CD4-positive, alpha-beta T cell treated with Interferon alpha-2 for 1 hour (primary cell): ENCODE measurements around the gene NDC80.
A peak's percentile ranks its signal among the peaks of the same experiment; 100 is the strongest.
"Not testable (repeated sequence)": the region's sequence is repeated elsewhere in the genome, so short reads cannot be mapped to it uniquely, and the experiment has no call there.

ENCODE experiments used
- DNase-seq, 2 donors: peaks; one replicate each; pipeline ENCODE4 v3.0.0-alpha.2; 2020 to 2022

NDC80 gene

GRCh38 chr18:2629003-2629402, 57.6 kb downstream of the NDC80 start:
- no peak for DNase-seq

- DNase-seq: peak in 1 of 2 donors; percentile 9
These were observed 64.2 kb downstream of the NDC80 start for GRCh38 chr18:2635586-2635985.

DNA sequence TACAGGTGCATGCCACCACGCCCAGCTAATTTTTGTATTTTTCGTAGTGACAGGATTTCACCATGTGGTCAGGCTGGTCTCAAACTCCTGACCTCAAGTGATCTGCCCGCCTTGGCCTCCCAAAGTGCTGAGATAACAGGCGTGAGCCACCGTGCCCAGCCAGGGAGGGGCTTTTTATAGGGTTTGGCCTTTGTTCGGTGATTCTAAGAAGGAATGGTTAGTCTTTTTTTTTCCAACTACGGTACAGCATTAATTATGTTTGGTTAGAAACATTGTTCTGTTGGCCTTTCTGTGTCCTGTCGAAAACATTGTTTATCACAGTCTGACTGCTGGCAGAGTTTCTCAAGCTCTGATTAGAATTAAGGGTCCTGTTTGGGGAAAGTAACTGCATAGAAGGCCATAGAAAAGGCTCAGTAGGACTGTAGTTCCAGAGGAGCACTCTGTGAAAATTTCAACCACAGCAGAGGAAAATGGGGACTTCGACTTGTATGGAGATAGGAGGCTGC, 64.8 kb downstream of the NDC80 start:
- no peak for DNase-seq

DNA sequence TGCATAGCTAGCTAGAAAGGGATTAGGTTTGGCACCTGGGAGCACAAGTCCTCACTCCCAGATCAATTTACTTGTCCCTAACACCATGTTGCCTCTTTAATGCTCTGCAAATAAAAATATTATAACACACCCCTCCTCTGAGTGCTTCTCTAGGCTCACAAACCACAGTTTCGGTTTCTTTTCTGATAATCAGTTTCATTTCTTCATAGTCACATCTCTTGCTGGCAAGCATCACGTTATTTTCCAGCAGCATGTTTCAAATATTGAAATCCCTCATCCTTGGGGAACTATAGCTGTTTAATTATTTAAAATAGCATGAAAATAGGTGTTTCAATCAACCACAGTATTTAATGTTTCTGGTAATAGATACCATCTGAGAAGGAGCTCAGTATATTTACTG, 70.3 kb downstream of the NDC80 start:
- peak; percentile 68 to 94 for DNase-seq

- peak in 1 of 2 donors; percentile 39 for DNase-seq
These were observed 71.4 kb downstream of the NDC80 start for GRCh38 chr18:2642771-2643170.

- DNase-seq: peak in 1 of 2 donors; percentile 58
These were observed 73.2 kb downstream of the NDC80 start for GRCh38 chr18:2644535-2644934.

- no peak for DNase-seq
These were observed 80.6 kb downstream of the NDC80 start for GRCh38 chr18:2651981-2652380.

DNA sequence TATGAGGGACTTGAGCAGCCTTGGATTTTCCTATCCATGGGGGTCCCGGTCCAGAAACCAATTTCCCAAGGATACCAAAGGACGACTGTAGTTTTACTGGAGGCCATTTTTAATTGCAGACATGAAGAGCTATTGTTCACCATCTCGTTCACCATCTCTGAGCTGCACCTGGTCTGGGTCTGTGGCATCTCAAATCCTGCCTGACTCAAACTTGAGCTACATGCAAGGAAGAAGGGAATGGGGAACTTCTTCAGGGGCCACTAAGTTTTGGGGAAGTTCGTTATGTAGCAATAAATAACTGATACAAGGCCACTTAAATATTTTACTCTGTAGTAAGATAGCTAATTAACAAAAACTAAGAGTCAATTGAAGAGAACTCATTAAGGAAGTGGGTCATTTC, 82.1 kb downstream of the NDC80 start:
- DNase-seq: peak in 1 of 2 donors; percentile 23

GRCh38 chr18:2654169-2654927, 83.0 kb downstream of the NDC80 start:
- DNase-seq: no peak

- peak; percentile 90 to 92 for DNase-seq
These were observed 83.5 kb downstream of the NDC80 start for GRCh38 chr18:2654928-2655177.

DNA sequence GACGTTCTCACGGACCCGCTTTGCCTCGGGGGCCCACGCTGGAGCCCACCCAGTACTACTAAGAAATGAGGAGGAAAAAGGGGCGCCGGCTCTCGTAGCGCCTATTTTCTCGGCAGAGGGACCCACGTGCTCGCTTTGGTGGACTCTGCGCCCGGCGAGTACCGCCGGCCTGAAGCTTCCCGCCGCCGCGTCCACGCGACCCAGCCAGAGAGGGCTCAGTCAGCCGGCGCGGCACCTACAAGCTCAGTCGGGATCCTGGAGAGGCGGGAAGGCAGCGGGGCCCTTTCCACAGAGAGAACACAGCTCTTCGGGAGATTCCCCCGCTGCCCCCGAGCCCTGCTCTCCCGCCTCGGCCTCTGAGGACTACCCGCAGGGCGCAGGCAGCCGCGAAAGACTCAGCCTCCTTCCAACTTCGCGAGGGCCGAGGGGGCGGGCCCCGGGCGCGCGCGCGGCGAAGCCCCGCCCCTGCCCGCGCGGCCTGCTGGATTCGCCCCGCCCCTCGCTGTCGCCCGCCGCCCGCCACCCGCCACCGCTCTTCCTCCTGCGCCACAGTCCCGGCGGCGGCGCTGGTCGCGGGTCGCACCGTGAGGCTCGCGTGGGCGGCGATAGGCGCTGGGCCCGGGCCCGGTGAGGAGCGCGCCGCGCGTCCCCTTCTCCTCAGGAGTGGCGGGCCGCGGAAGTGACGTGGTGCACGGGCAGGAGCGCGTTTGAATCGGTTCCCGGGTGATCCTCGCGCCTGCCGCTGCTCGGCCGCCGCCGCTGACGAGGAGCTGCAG, 84.0 kb downstream of the NDC80 start, which contains the start of gene SMCHD1:
TSS of gene SMCHD1 (plus strand) at position 549 of the 776 bp plus-strand sequence. CDS start 350 bp downstream, outside the sequence.
- peak; percentile 91 to 93 for DNase-seq

- peak in 1 of 2 donors; percentile 33 for DNase-seq
These were observed 84.5 kb downstream of the NDC80 start for GRCh38 chr18:2655954-2656236.

DNA sequence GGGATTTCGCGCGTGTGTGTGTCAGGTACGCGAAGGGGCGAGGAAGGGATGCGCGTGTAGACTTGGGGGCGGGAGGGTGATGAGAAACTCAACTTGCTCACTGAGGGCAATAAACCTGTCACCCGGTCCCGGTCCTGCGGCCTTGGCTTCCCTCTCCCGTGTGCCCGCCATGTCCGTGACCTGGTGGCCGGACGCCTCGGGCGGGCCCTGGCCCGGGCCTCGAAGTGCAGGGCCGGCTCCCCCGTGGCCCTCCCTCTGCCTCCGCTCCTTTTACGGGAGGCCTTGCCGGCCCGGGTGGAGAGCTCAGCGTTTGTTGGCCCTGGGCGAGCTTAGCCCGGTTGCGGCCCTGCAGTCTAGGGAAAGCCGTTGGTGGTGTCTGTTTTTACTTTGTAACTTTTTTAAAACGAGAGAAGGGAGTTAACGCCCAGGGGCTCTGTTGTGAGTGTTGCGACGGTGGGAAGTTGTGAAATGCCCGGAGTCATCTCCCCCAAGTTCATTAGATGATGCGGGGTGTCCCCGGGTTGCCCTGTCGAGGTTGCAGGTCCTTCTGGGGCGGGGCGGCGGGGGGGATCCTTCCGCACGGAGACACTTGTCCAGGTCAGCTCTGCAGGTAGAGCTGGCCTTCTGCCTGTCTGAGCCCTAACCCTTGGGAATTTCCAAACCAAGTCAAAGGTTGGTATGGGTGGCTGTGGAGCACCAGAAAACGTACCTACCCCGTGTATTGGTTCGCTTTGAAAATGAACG, 85.1 kb downstream of the NDC80 start:
- peak; percentile 64 to 73 for DNase-seq

DNA sequence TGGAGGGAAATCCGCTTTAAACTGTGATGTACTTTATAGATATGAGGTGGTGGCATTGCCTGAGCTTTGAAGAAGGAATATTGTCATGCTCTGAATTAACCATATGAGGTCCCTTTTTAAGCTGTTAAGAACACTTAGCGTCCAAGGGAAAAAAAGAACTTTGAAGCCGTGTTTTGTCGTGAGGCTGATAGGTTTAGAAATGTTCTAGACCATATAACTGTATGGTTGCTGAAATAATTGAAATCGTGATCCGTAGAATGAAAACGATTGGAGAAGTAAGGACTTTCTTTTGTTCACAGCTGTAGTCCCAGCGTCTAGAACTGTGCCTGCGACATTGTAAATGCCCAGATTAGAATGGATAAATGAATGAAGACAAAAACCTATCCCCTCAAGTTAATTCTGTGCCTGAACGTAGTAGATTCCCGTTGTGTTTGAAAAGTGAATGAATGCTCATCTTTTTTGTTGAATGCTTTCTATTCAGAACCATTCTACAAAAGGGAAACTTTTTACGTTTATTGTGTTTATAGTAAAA, 85.7 kb downstream of the NDC80 start:
- DNase-seq: peak in 1 of 2 donors; percentile 34

- DNase-seq: peak in 1 of 2 donors; percentile 51
These were observed 86.6 kb downstream of the NDC80 start for GRCh38 chr18:2657788-2658458.

DNA sequence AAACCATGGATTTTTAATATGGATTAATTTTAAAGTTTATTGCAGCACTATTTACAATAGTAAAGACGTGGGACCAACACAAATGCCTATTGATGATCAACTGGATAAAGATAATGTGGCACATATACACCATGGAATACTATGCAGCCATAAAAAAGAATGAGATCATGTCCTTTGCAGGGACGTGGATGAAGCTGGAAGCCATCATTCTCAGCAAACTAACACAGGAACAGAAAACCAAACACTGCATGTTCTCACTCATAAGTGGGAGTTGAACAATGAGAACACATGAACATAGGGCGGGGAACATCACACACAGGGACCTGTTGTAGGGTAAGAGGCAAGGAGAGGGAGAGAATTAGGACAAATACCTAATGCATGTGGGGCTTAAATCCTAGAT, 89.5 kb downstream of the NDC80 start:
- DNase-seq: not testable (repeated sequence)

DNA sequence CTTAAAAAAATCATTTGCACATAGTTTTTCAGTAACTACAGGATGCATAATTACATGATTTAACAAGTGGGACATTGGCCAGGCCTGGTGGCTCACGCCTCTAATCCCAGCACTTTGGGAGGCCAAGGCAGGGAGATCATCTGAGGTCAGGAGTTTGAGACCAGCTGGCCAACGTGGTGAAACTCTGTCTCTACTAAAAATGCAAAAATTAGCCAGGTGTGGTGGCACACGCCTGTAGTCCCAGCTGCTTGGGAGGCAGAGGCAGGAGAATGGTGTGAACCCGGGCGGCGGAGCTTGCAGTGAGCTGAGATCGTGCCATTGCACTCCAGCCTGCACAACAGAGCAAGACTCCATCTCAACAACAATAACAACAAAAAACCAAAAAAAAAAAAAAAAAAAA, 90.9 kb downstream of the NDC80 start:
- not testable (repeated sequence) for DNase-seq

- DNase-seq: no peak
These were observed 91.6 kb downstream of the NDC80 start for GRCh38 chr18:2662990-2663389.
